Heart left ventricle (tissue), 16 donors: Measurements from ENCODE around the gene MAP4K5. TPM values are rescaled to one million over a fixed set of nuclear protein-coding genes. Genes with fewer than 3 reads are reported as not detected.

Source experiments
- ATAC-seq, 4 donors: fragments of 200-7000 bp; cut with Tn5 transposase; one replicate each; pipeline ENCODE4 v1.9.1; 2020 to 2022; ENCODE audit warnings: moderate library complexity in 4 of 4, mild to moderate bottlenecking in 3 of 4, moderate number of reproducible peaks in 1 of 4
- DNase-seq, 5 donors: peaks; one replicate each; pipeline ENCODE4 v3.0.0-alpha.2; 2020
- H3K27ac ChIP-seq, 12 donors: fragments of 200-600 bp; sonication (generic) in 4 of 12; one replicate each; pipeline versions ENCODE4 v1.5.0 to v1.8.0; 2016 to 2022; ENCODE audit warnings: mild to moderate bottlenecking in 2 of 12
- H3K27me3 ChIP-seq, 9 donors: fragments of 200-600 bp; sonication (generic) in 2 of 9; one replicate each; pipeline versions ENCODE4 v1.5.1 to v1.8.0; 2016 to 2022; ENCODE audit warnings: mild to moderate bottlenecking in 3 of 9
- H3K36me3 ChIP-seq, 9 donors: fragments of 200-600 bp; sonication (generic) in 2 of 9; one replicate each; pipeline versions ENCODE4 v1.5.0 to v1.8.0; 2018 to 2022; ENCODE audit warnings: mild to moderate bottlenecking in 2 of 9
- H3K4me1 ChIP-seq, 12 donors: fragments of 200-600 bp; sonication (generic) in 4 of 12; one replicate each; pipeline versions ENCODE4 v1.5.0 to v1.8.0; 2016 to 2022; ENCODE audit warnings: mild to moderate bottlenecking in 3 of 12
- H3K4me3 ChIP-seq, 12 donors: fragments of 200-600 bp; sonication (generic) in 4 of 12; one replicate each; pipeline versions ENCODE4 v1.5.0 to v1.8.0; 2017 to 2022; ENCODE audit warnings: mild to moderate bottlenecking in 9 of 12, moderate library complexity in 4 of 12
- H3K9me3 ChIP-seq, 12 donors: fragments of 200-600 bp; sonication (generic) in 4 of 12; one replicate each; pipeline versions ENCODE4 v1.5.0 to v1.8.0; 2016 to 2022; ENCODE audit warnings: mild to moderate bottlenecking in 1 of 12
- POLR2A ChIP-seq, 2 donors: fragments of 450-650 bp; IDR thresholded peaks; one replicate each; pipeline ENCODE4 v1.6.1; 2017; ENCODE audit warnings: antibody characterized with exemption in 2 of 2, mild to moderate bottlenecking in 2 of 2, moderate library complexity in 2 of 2
- WGBS, 4 donors: extraction: QIAGEN DNeasy Blood & Tissue Kit in 2 of 4; methylation state at CpG; one replicate each; pipeline versions ENCODE4 v1.1.5 to v1.1.7; 2013 to 2018; 5-methylcytosine and 5-hydroxymethylcytosine counted together
- intact Hi-C, 10 donors: fragments of 100-400 bp; cut with DNase I; formaldehyde crosslinking; loops; one replicate each; pipeline versions ENCODE4 v1.11.1 to v1.14.2; 2022
- polyA plus RNA-seq, 2 donors: library from polyadenylated mRNA; stranded (reverse); fragments of 200-250 nt; gene quantifications; one replicate each; pipeline ENCODE4 v1.2.3, GENCODE V29; 2013
- total RNA-seq, 9 donors: library from RNA; depleted of rRNA in 2 of 9; stranded (reverse); fragments of >200 nt in 2 of 9; fragmentation: NEBNext Ultra II Directional in 3 of 9; extraction: Animal tissue kit (Norgen Biotek cat#: 25700) in 3 of 9; gene quantifications; one replicate each; pipeline versions ENCODE4 v1.1.0 to v1.2.4, GENCODE V29; 2016 to 2023
- TF ChIP-seq, protein P1 (sequence below), 12 donors: fragments of 200-600 bp; sonication (generic) in 4 of 12; IDR thresholded peaks; one replicate each; pipeline versions ENCODE4 v1.5.0 to v1.8.0; 2018 to 2022; ENCODE audit warnings: antibody characterized with exemption in 12 of 12, mild to moderate bottlenecking in 5 of 12
- donor health status: ischemic (EF 13 %, LVEDD 7.1; RV severe dilation, severe dysfunction).
- donor health status: healthy with polysubstance abuse.
- donor health status: DM: no; HTN: yes; CAD: no.
- donor health status: DM: no; HTN: no; CAD: no.
- donor health status: ischemic (EF 25% LVEDD 6.9; RV normal size, moderate dysfunction).
- donor health status: ischemic (EF 25% LVEDD 5.7; RV mildly dilated, moderate dysfunction).
- donor health status: healthy.
- donor health status: DM: yes; HTN: yes; CAD: no.
- donor health status: ischemic (EF 35%, LVEDD 5.7; RV mildly dilated, moderate dysfunction).
- donor health status: nonischemic (EF 11% LVEDD 7.7; RV severe dilation, severe dysfunction).
- donor health status: DM: yes; HTN: yes; CAD: no.
- donor health status: PGD.
- donor health status: ischemic (EF 29% LVEDD 5.4; RV normal size, mild dysfunction).
- donor health status: nonischemic (EF 23%, LVEDD 6.1; RV moderate dilation, normal function).

Gene MAP4K5
- total and polyA plus RNA-seq, 11 donors: 4.7 to 43.3 (median 16.6) TPM

DNA sequence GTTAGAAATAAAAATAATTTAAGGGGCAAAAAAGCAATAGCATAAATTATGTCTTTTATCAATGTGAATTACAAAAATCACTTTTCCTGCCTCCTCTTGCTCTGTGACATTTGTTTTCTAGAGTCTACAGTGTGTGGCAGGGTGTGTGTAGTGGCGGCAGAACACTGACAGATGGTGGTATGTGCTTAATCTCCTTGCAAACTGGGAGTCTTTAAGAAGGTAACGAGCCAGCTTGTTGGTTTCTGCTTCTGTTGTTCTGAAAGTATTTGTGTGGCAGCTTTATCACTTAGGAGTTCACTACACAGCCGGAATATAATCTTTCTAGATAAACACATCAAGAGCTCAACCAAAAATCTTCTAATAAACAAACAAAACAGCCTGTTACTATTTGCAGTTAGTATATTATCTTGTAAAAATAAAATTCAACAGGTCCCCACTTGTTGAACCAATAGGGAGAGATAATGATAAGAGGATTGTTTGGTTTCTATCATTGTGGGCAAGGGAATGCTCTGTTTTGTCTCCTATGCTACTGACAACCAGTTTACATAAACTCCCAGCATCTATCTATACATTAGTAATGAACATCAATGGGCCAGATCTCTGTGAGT lies 148.6 kb downstream of the MAP4K5 start:
- Histone ChIP-seq H3K27me3 (no peaks in the 10 kb centered on the region), H3K9me3 (no peaks in the 10 kb centered on the region), H3K4me1 (peaks cover 0 to 4% (median 0%) of the 10 kb centered on the region in 12 donors), H3K27ac (no peak overlapping the region), H3K4me3 (no peak overlapping the region), H3K36me3 (no peaks in the 10 kb centered on the region)
- DNase-seq (no peak), ATAC-seq (no peak)
- no peak for TF ChIP-seq POLR2A (IDR thresholded peaks at IDR 0.05)
- TF ChIP-seq, protein P1, sequence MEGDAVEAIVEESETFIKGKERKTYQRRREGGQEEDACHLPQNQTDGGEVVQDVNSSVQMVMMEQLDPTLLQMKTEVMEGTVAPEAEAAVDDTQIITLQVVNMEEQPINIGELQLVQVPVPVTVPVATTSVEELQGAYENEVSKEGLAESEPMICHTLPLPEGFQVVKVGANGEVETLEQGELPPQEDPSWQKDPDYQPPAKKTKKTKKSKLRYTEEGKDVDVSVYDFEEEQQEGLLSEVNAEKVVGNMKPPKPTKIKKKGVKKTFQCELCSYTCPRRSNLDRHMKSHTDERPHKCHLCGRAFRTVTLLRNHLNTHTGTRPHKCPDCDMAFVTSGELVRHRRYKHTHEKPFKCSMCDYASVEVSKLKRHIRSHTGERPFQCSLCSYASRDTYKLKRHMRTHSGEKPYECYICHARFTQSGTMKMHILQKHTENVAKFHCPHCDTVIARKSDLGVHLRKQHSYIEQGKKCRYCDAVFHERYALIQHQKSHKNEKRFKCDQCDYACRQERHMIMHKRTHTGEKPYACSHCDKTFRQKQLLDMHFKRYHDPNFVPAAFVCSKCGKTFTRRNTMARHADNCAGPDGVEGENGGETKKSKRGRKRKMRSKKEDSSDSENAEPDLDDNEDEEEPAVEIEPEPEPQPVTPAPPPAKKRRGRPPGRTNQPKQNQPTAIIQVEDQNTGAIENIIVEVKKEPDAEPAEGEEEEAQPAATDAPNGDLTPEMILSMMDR (IDR thresholded peaks at IDR 0.05): no peak
- WGBS, 4 donors: 52 to 69% (median 59%) methylated on average over 3 of the region's 3 CpGs
- intact Hi-C loops: no loop called here

DNA sequence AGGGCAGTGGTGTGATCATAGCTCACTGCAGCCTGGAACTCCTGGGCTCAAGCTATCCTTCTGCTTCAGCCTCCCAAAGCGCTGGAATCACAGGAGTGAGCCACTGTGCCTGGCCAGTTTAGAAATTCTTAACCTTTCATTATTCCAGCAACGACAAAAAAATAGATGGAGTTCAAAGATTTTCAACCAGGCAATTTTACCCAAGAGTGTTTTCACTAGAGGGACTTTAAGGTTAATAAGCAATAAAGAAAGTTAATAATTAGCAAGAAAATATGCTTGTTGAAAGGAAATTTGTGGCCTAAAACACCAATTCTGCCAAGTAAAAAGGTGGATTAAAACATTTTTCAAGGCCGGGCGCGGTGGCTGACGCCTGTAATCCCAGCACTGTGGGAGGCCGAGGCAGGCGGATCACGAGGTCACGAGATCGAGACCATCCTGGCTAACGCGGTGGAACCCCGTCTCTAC lies 150.5 kb downstream of the MAP4K5 start:
- WGBS, 4 donors: 93 to 98% (median 97%) methylated on average over 14 of the region's 14 CpGs
- H3K4me3 ChIP-seq: no peak overlapping the region
- no peak for DNase-seq
- H3K4me1 ChIP-seq: peaks cover 0 to 8% (median 0%) of the 10 kb centered on the region in 12 donors
- no peaks in the 10 kb centered on the region for H3K27me3 ChIP-seq
- no peak overlapping the region for H3K27ac ChIP-seq
- intact Hi-C loops: no loop called here
- TF ChIP-seq POLR2A (IDR thresholded peaks at IDR 0.05): no peak
- TF ChIP-seq, protein P1 (IDR thresholded peaks at IDR 0.05): no peak
- ATAC-seq: no peak
- H3K36me3 ChIP-seq: no peaks in the 10 kb centered on the region
- no peaks in the 10 kb centered on the region for H3K9me3 ChIP-seq

DNA sequence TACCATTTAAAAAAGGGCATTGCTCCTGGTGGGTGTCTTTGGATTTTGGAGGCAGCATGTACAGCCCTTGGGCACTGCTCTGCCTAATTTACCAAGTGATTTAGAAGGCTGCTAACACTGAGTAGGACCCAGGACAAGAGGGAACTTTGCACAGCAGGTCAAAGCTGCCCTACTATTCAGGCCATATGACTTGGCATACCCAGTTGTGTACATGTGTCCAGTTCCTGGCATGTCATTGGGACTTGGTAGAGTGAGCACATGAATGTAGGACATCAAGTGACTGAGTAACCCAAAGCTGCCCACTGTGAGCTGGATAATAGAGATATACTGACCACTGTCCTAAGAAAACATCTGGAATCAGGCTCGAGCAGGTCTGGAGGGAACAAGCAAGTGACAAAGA lies 151.4 kb downstream of the MAP4K5 start:
- TF ChIP-seq POLR2A (IDR thresholded peaks at IDR 0.05): no peak
- TF ChIP-seq, protein P1 (IDR thresholded peaks at IDR 0.05): no peak
- H3K9me3 ChIP-seq: no peaks in the 10 kb centered on the region
- ATAC-seq (no peak), DNase-seq (no peak)
- no peaks in the 10 kb centered on the region for H3K36me3 ChIP-seq
- peaks cover 0 to 12% (median 0%) of the 10 kb centered on the region in 12 donors for H3K4me1 ChIP-seq
- H3K27ac ChIP-seq: no peak overlapping the region
- no peak overlapping the region for H3K4me3 ChIP-seq
- H3K27me3 ChIP-seq: no peaks in the 10 kb centered on the region
- intact Hi-C loops: no loop called here
- WGBS, 4 donors: 89 to 98% (median 94%) methylated on average over 1 of the region's 1 CpG

DNA sequence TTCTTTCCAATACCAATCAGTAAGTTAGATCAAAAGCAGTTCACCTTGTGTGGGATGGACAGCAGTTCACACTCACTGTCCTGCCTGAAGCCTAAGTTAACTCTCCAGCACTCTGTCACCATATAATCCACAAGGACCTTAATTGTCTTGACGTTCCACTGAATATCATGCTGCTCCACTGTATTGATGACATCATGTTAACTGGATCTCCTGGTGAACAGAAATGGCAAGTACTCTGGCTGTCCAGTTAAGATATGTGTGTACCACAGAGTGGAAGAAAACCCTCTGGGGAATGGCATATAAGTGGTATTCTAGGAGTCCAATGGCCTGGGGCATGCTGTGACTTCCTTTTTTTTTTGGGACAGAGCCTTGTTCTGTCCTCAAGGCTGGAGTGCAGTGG lies 151.9 kb downstream of the MAP4K5 start:
- WGBS, 4 donors: 90 to 96% (median 93%) methylated on average over 1 of the region's 1 CpG
- no peak for DNase-seq
- Histone ChIP-seq H3K9me3 (no peaks in the 10 kb centered on the region), H3K27ac (no peak overlapping the region), H3K4me1 (peaks cover 0 to 12% (median 0%) of the 10 kb centered on the region in 12 donors), H3K27me3 (no peaks in the 10 kb centered on the region), H3K4me3 (no peak overlapping the region), H3K36me3 (no peaks in the 10 kb centered on the region)
- intact Hi-C loops: no loop called here
- TF ChIP-seq, protein P1 (IDR thresholded peaks at IDR 0.05): no peak
- ATAC-seq: no peak
